Activated effector memory CD4-positive, alpha-beta T cell treated with Interleukin-2 at 50 U/mL for 16 hours (primary cell): ENCODE results near the gene KRTAP4-5.
"Not testable (repeated sequence)": the region's sequence is repeated elsewhere in the genome, so short reads cannot be mapped to it uniquely, and the experiment has no call there.

ENCODE experiments used
- DNase-seq: peaks from one replicate; pipeline ENCODE4 v3.0.0-alpha.2; 2020

The KRTAP4-5 gene

DNA sequence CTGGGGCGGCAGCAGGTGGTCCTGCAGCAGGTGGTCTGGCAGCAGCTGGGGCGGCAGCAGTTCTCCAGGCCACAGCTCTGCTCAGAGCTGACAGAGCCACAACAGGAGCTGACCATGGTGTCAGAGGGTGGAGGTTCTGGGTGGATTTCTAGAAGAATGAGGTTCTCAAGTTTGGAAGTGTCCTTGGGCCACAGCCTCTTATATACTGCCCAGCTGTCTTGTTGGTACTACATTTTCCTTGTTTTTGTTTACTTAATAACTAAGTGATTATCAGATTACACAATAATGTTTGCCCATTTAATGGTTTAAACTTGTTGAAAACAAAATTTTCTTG is at the start of gene KRTAP4-5:
TSS of gene KRTAP4-5 (minus strand) at position 174 of the 334 bp plus-strand sequence. CDS start at position 116, 58 bp downstream.
- DNase-seq: no peak

DNA sequence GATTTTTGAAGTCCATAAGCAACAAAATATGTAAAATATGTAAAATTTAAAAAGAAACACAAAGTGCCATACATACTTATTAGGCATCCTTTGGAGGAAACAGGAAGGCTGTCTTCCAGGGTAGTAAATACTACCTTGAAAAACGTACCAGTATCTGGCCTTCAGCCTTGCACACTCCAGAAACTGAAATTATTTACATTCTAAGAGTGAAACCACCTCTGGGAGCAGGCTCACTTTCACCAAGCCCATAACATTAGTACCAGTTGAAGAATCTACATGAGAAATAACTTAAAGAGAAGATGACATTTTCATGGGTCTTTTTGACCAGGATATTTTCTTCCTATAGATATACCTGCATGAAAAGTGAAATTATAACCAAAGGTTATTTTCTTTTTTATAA is 46.4 kb upstream of the KRTAP4-5 start:
- DNase-seq: no peak

DNA sequence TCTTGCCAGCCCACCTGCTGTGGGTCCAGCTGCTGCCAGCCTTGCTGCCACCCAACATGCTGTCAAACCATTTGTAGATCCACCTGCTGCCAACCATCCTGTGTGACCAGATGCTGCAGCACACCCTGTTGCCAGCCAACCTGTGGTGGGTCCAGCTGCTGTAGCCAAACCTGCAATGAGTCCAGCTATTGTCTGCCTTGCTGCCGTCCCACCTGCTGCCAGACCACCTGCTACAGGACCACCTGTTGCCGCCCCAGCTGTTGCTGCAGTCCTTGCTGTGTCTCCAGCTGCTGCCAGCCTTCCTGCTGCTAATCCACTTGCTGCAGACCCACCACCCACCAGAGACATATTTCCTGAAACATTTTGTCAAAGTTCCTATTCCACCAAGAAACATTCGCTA is 40.7 kb upstream of the KRTAP4-5 start:
- no peak for DNase-seq

DNA sequence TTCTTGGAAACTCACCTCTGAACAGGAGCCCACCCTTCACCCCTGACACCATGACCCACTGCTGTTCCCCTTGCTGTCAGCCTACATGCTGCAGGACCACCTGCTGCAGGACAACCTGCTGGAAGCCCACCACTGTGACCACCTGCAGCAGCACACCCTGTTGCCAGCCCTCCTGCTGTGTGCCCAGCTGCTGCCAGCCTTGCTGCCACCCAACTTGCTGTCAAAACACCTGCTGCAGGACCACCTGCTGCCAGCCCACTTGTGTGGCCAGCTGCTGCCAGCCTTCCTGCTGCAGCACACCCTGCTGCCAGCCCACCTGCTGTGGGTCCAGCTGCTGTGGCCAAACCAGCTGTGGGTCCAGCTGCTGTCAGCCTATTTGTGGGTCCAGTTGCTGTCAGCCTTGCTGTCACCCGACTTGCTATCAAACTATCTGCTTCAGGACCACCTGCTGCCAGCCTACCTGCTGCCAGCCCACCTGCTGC is 40.3 kb upstream of the KRTAP4-5 start, which contains the start of gene KRTAP9-1:
TSS of gene KRTAP9-1 (plus strand) at position 51 of the 482 bp plus-strand sequence. CDS start at position 51, 0 bp downstream.
- not testable (repeated sequence) for DNase-seq

DNA sequence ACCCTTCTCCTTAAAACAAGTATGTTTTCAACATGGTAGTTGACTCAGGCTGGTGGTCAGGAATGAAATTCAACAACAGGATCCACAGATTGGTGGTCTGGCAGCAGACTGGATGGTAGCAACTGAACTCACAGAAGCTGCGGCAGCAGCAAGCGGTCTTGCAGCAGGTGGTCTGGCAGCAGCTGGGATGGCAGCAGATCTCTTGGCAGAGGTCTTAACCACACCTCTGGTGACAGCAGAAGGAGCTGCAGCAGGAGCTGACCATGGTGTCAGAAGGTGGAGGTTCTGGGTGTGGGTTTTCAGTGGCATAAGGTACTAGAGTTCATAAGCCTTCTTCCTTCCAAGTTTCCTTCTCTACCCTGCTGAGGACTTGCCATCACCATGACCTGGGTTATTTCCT is 37.2 kb upstream of the KRTAP4-5 start:
- no peak for DNase-seq

DNA sequence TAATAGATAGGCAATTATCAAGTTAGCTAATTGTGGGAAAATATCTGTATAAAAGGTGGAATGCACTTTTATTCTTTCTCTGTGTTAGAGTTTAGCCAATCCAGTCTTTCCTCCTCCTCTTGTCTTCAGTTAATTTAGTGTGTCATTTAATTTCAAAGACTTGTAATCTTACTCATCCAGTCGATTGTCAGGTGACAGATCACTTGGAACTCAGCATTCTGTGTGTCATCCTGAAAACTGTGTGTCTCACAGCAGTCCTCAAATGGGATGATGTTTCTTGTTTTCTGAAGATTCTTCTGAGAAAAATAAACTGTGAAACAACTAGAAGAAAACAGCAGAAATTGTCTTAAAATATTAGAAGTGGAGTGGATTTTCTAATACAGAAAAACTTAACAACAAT is 35.4 kb upstream of the KRTAP4-5 start:
- no peak for DNase-seq

DNA sequence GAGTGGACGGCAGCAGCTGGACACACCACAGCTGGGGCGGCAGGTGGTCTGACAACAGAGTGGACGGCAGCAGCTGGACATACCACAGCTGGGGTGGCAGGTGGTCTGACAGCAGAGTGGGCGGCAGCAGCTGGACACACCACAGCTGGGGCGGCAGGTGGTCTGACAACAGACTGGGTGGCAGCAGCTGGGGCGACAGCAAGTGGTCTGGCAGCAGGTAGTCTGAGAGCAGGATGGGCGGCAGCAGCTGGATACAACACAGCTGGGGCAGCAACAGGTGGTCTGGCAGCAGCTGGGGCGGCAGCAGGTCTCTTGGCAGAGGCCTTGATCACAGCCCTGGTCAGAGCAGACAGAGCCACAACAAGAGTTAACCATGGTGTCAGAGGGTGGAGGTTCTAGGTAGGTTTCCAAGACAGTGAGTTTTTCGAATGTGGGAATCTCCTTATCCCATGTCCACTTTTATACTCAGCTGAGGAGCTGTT is 34.9 kb upstream of the KRTAP4-5 start, which contains the start of gene KRTAP4-1:
TSS of gene KRTAP4-1 (minus strand) at position 432 of the 482 bp plus-strand sequence. CDS start at position 375, 57 bp downstream.
- DNase-seq: no peak

DNA sequence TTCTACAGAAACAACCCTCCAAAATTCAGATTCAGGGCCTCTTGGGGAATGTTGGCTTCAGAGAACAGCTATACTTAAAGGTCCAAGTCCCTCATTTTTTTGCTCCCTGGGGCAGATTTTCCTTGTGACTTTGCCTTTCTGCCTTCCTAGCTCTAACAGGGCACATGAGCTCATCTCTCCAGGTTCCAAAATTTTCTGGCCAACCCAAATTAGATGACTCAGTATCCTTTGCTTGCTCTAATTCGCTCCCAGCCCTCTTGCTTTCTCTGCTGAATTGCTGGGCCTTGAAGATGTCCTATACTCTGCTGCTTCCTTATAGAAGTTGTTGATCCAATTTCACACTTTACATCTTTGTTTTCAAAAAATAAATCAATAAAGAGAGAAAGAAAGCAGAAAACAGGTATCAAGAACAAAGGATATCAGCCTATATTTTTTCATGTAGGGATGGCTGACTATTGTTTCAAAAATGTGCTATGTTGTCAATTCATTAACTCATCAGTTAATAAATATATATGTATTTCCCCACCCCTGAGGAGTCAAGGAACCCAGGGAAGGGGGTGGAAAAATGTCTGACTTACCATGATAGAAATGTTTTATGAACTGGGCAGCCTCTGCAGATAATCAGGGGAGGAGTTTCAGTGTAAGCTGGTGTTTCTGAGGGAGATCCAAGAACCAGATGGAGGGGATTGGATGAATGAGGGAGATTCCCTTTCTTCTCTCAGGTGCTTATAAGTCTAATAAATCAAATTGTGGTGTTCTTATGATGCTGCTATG is 29.4 kb upstream of the KRTAP4-5 start:
- DNase-seq: no peak

DNA sequence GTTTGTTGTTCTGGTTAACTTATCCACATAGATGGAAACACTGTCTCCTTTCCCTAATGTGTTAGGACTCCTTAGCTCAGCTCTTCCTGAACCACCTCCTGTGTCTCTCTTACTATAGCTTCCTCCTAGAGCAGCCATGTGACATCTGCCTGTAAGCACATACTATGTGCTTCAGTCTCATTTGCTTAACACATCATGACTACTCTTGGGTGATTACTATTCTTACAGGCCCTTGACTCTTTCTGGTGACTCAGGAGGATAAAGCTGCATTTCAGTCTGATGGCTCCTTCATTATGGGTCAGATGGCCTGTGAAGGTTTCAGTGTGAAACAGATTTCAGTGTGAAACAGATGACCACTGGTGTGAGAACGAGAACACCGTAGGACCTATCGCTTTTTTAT is 28.7 kb upstream of the KRTAP4-5 start:
- DNase-seq: no peak

DNA sequence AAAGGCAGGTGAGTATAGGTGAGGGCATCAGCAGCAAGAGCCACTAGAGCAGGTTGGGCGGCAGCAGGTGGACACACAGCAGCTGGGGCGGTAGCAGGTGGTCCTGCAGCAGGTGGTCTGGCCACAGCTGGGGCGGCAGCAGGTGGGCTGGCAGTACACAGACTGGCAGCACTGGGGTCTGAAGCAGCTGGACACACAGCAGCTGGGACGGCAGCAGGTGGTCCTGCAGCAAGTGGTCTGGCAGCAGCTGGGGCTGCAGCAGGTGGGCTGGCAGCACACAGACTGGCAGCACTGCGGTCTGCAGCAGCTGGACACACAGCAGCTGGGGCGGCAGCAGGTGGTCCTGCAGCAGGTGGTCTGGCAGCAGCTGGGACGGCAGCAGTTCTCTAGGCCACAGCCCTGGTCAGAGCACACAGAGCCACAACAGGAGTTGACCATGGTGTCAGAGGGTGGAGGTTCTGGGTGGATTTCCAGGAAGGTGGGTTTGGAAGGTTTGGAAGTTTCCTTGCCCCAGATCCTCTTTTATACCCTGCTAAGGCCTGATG is 28.2 kb upstream of the KRTAP4-5 start, which contains the start of gene KRTAP4-2:
TSS of gene KRTAP4-2 (minus strand) at position 495 of the 545 bp plus-strand sequence. CDS start at position 438, 57 bp downstream.
- no peak for DNase-seq

DNA sequence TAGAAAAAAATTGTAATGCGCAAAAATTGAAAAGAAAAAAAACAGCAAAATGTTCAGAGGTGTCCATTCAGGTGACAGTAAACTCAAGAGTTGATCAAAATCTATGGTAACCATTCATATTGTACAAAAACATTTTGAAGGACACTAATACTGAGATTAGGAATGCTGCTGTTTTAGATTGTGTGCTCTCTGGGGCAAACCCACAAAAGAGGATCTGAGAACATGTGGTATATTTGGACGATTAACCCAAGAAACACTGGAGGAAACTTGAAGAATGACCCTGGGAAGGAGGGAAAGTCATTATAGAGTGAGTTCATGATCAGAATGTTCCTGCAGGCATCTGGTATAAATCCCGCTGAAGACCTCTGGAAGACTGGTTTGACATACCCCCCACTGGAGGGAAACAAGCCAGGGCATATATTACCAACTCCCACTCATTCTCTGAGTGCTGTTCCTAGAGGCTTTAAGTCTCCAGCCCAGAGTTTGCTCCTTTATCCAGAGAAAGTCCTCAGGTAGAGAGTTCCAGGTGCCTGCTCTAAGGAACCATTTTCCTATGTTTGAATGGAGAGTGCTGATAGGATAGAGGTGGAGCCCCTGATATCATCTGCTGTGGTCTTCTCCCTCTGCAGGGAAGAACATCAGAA is 27.2 kb upstream of the KRTAP4-5 start:
- no peak for DNase-seq

DNA sequence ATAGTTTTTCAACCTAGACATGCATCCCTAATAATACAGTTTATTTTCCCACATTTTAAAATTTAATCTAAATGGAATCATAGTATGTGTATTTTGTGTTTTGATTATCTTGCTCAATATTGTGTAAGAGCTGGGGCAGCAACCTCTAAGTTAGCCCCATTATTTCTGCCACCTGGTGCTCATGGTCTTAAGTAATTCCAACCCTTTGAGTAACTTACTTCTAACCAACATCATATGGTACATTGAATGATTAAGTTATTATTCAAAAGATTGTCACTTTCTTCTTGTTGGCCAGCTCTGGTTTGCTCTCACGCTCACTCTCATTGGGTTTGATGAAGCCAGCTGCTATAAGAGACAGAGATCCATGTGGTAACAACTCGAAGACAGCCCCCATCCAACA is 22.3 kb upstream of the KRTAP4-5 start:
- no peak for DNase-seq

DNA sequence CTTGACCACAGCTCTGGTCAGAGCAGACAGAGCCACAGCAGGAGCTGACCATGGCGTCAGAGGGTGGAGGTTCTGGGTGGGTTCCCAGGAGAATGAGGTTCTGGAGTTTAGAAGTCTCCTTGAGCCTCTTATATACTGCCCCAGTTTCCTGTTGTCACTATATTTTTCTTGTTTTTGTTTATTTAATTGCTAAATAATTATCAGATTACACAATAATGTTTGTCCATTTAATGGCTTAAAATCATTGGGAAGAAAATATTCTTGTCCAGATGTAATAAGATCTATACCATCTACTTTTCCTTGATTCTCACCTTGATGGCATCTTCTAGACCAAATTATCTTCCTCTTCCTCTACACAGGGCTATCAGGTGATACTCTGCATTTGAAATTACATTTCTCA is 18.5 kb upstream of the KRTAP4-5 start, which contains the start of gene KRTAP4-3:
TSS of gene KRTAP4-3 (minus strand) at position 101 of the 400 bp plus-strand sequence. CDS start at position 52, 49 bp downstream.
- no peak for DNase-seq

DNA sequence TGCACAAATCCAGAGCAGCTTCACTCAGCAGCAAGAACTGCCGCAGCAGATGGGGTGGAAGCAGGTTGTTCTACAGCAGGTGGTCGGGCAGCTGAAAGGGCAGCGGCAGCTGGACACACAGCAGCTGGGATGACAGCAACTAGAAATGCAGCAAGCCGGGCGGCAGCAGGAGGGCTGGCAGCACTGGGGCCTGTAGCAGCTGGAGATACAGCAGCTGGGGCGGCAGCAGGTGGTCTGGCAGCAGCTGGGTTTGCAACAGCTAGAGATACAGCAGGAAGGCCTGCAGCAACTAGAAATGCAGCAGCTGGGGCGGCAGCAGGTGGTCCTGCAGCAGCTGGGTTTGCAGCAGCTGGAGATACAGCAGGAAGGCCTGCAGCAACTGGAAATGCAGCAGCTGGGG is 17.9 kb upstream of the KRTAP4-5 start:
- no peak for DNase-seq

DNA sequence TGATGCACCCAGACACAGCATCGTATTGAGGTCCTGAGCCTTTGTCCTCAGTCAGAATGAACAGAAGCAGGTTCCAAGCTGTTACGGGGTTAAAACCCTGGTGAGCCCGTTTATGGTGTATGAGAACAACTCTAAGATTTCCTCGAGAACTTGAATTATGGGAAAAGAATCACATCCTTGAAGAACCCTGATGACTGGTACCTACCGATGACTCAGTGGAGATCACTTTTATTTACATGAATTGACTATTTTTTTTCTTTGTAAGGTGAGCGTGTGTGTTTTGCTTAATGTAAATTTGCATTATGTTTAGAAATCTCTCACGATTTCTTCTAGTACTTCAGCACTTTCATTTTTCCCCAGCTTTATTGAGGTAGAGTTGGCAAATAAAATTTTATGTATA is 14.2 kb upstream of the KRTAP4-5 start:
- DNase-seq: no peak

DNA sequence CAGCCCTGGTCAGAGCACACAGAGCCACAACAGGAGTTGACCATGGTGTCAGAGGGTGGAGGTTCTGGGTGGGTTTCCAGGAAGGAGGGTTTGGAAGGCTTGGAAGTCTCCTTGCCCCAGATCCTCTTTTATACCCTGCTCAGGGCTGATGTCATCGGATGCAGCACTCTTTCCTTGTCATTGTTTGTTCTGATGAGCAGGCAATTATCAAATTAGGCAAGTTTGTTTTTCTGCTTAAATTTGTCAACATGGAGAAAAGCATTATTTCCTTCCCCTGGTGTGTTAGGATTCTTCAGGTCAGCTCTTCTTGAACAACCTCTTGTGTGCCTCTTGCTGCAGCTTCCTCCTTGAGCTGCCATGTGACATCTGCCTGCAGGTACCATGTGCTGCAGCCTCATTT is 11.0 kb upstream of the KRTAP4-5 start, which contains the start of gene KRTAP4-4:
TSS of gene KRTAP4-4 (minus strand) at position 101 of the 400 bp plus-strand sequence. CDS start at position 44, 57 bp downstream.
- DNase-seq: no peak

DNA sequence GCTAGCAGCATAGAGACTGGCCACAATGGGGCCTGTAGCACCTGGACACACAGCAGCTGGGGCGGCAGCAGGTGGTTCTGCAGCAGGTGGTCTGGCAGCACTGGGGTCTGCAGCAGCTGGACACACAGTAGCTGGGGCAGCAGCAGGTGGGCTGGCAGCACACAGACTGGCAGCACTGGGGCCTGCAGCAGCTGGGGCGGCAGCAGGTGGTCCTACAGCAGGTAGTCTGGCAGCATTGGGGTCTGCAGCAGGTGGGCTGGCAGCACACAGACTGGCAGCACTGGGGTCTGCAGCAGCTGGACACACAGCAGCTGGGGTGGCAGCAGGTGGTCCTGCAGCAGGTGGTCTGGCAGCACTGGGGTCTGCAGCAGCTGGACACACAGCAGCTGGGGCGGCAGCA is 10.6 kb upstream of the KRTAP4-5 start:
- DNase-seq: not testable (repeated sequence)

DNA sequence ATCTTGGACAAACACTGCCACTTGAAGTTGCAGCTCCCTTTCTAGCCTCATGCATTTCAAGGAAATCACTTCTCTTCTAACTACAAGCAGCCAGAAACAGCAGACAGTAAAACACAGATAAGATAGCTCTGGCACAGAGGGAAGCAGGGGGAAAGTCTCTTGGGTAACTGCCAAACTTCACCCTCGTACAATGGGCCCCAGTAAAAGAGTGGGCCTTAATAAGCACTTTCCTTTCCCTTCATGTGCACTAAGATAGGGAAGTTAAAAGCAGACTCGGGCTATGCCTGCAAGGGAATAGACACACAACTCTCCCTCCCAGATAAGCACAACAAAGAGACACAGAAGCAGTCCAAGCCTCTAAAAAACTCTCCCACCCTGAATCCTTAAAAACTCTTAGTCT is 4.2 kb upstream of the KRTAP4-5 start:
- DNase-seq: no peak

DNA sequence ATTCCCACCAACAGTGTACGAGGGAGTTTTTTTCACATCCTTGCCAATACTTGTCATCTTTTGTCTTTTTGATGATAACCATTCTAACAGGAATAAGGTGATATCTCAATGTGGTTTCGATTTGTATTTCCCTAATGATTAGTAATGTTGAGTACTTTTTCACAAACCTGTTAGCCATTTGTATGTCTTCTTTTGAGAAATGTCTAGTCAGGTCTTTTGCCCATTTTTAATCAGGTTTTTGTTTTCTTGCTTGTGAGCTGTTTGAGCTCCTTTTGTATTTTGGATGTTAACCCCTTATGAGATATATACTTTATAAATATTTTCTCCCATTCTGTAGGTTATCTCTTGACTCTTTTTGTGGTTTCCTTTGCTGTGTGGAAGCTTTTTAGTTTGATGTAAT is 1.9 kb upstream of the KRTAP4-5 start:
- no peak for DNase-seq

DNA sequence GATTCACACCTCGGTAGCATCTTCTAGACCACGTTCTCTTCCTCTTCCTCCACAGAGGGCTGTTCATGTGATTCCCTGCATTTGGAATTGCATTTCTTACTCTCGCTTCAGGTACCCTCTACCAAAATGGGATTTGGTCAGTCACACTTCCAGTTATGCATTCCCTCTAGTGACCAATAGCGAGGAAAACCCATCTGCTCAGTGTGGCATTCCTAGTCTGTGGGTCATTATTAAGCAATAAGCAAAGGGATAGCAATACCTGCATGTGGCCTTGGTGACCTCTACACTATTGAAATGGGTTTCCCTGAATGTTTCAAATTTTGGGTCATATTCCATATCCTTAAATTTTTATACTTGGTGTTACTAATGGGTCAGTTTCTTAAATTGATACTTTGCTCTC is 401 bp upstream of the KRTAP4-5 start:
- no peak for DNase-seq

DNA sequence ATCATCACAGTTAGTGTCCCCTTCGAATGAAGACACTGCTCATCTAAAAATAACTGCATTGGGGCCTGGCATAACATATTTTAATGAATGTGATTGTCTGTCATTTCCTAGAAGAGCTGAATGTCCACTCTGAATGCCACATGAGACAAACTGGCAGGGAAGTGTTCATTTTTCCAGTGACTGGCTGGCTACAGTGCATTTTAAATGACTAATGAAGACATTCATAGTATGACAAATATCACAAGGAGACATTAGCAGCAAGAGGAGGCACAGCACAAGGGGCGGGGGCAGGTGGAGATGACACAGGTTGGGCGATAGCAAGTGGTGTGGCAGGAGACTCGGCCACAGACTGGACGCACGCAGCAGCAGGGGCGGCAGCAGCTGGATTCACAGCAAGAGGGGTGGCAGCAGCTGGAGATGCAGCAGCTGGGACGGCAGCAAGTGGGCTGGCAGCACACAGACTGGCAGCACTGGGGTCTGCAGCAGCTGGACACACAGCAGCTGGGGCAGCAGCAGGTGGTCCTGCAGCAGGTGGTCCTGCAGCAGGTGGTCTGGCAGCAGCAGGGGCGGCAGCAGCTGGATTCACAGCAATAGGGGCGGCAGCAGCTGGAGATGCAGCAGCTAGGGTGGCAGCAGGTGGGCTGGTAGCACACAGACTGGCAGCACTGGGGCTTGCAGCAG is 514 bp downstream of the KRTAP4-5 start:
- not testable (repeated sequence) for DNase-seq

DNA sequence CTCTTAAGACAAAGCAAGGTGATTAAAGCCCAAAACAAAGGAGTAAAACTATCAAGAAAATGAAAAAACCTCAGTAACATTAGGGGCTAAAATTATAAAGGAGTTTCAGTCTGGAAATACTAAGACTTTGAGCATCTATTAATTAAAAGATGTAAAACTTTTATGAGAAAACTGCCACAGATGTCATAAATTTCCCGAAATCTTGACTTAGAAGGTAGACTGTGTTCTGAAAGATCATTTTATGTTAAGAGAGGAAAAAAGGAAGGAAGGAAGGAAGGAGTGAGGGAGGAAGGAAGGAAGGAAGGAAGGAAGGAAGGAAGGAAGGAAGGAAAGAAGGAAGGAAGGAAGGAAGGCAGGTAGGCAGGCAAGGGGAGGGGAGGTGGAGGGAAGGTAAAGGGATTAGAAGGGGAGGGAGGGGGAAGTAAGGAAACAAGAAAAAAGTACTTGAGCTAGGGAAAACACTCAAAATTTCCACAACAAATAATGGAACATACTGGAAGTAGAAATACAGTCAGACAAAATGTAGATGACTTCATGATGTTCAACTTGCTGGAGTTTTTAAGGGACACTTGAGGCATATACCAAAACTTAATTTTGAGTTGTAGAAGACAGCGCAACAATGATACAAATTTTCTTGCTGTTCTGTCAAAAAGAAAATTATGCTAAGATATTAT is 2.0 kb downstream of the KRTAP4-5 start:
- DNase-seq: no peak
